Epithelial cell of prostate (primary cell): ENCODE measurements around the gene CBY1.

Experiments
- DNase-seq: peaks from one replicate; pipeline ENCODE4 v3.0.0-alpha.2; 2011; ENCODE audit warnings: low read depth, low spot score
- H3K27ac ChIP-seq: fragments of 450-650 bp; 2 replicates; pipeline ENCODE4 v1.5.1; 2017; ENCODE audit warnings: mild to moderate bottlenecking

Gene CBY1

GRCh38 chr22:38699784-38700183 lies 43.3 kb downstream of the CBY1 start:
- DNase-seq = no peak
- peak overlapping the region; percentile 91 for H3K27ac ChIP-seq

GRCh38 chr22:38700270-38700788 lies 43.9 kb downstream of the CBY1 start:
- no peak for DNase-seq
- H3K27ac ChIP-seq = peak overlapping the region; percentile 91

GRCh38 chr22:38700789-38701628 lies 44.6 kb downstream of the CBY1 start, which contains the start of gene JOSD1:
Gene JOSD1 (minus strand): TSS chr22:38700943. CDS start chr22:38699987, 956 bp downstream.
- DNase-seq = peak; percentile 83
- peak within 1 kb of the TSS; percentile 91 for H3K27ac ChIP-seq

GRCh38 chr22:38704654-38705234 lies 48.3 kb downstream of the CBY1 start:
- no peak for DNase-seq
- H3K27ac ChIP-seq = peak overlapping the region; percentile 72

GRCh38 chr22:38705235-38706100 lies 49.0 kb downstream of the CBY1 start, which contains the start of gene GTPBP1:
Gene GTPBP1 (plus strand): TSS chr22:38705944. CDS start chr22:38705956, 12 bp downstream.
- DNase-seq = peak; percentile 100
- peak within 1 kb of the TSS; percentile 87 for H3K27ac ChIP-seq

GRCh38 chr22:38706101-38706900 lies 49.9 kb downstream of the CBY1 start:
- H3K27ac ChIP-seq = peak overlapping the region; percentile 87
- DNase-seq = no peak

- peak overlapping the region; percentile 87 for H3K27ac ChIP-seq
- DNase-seq = no peak
These were observed 50.4 kb downstream of the CBY1 start for GRCh38 chr22:38706901-38707195.

- DNase-seq = no peak
- peak overlapping the region; percentile 87 for H3K27ac ChIP-seq
These were observed 50.9 kb downstream of the CBY1 start for GRCh38 chr22:38707346-38707745.

- no peak for DNase-seq
These were observed 51.5 kb downstream of the CBY1 start for GRCh38 chr22:38707984-38708383.

GRCh38 chr22:38709306-38709705 lies 52.9 kb downstream of the CBY1 start:
- no peak for DNase-seq
- no peak overlapping the region for H3K27ac ChIP-seq

More at GRCh38 chr22:38707984-38708383, 51.5 kb downstream of the CBY1 start:
- H3K27ac ChIP-seq = peak overlapping the region; percentile 87

GRCh38 chr22:38710351-38710750 lies 53.9 kb downstream of the CBY1 start:
- DNase-seq = no peak
- peak overlapping the region; percentile 0 for H3K27ac ChIP-seq

- peak overlapping the region; percentile 0 for H3K27ac ChIP-seq
- no peak for DNase-seq
These were observed 54.4 kb downstream of the CBY1 start for GRCh38 chr22:38710866-38711265.

- no peak for DNase-seq
- H3K27ac ChIP-seq = no peak overlapping the region
These were observed 56.2 kb downstream of the CBY1 start for GRCh38 chr22:38712486-38713207.

- no peak for DNase-seq
- H3K27ac ChIP-seq = no peak overlapping the region
These were observed 57.5 kb downstream of the CBY1 start for GRCh38 chr22:38713921-38714320.

GRCh38 chr22:38715176-38715764 lies 58.8 kb downstream of the CBY1 start:
- DNase-seq = no peak
- H3K27ac ChIP-seq = no peak overlapping the region

- H3K27ac ChIP-seq = no peak overlapping the region
- DNase-seq = no peak
These were observed 59.4 kb downstream of the CBY1 start for GRCh38 chr22:38715852-38716251.

- no peak overlapping the region for H3K27ac ChIP-seq
- DNase-seq = no peak
These were observed 59.8 kb downstream of the CBY1 start for GRCh38 chr22:38716271-38716670.

GRCh38 chr22:38716826-38717225 lies 60.4 kb downstream of the CBY1 start:
- DNase-seq = no peak
- H3K27ac ChIP-seq = no peak overlapping the region

- no peak for DNase-seq
- no peak overlapping the region for H3K27ac ChIP-seq
These were observed 60.8 kb downstream of the CBY1 start for GRCh38 chr22:38717244-38717643.
